Pancreas (tissue), 10 donors: ENCODE measurements around the gene ERGIC3. TPM values are rescaled to one million over a fixed set of nuclear protein-coding genes. Genes with fewer than 3 reads are reported as not detected.

Experiments used
- ATAC-seq, 4 donors: fragments of 200-7000 bp; cut with Tn5 transposase; one replicate each; pipeline versions ENCODE4 v1.8.0 to v1.9.1; 2020; ENCODE audit warnings: mild to moderate bottlenecking in 4 of 4, moderate library complexity in 4 of 4
- DNase-seq, 6 donors: peaks; one replicate each; pipeline ENCODE4 v3.0.0-alpha.2; 2020
- FAIRE-seq: peaks from 2 replicates; lab custom pipeline; 2012; peaks lifted over from hg19 to GRCh38; lab: Jason Lieb, UNC
- H3K27ac ChIP-seq, 4 donors: fragments of 200-600 bp; sonication (generic); 1 replicate in 3 of 4; 2 replicates in 1 of 4; pipeline versions ENCODE4 v1.5.0 to v1.8.0; 2020
- H3K27me3 ChIP-seq, 4 donors: fragments of 200-600 bp; one replicate each; pipeline ENCODE4 v1.8.0; 2021
- H3K36me3 ChIP-seq, 3 donors: fragments of 200-600 bp; sonication (generic) in 1 of 3; one replicate each; pipeline versions ENCODE4 v1.5.0 to v1.8.0; 2020 to 2021
- H3K4me1 ChIP-seq, 3 donors: fragments of 200-600 bp; one replicate each; pipeline ENCODE4 v1.8.0; 2021
- H3K4me3 ChIP-seq, 4 donors: fragments of 200-600 bp; sonication (generic) in 2 of 4; one replicate each; pipeline versions ENCODE4 v1.5.0 to v1.8.0; 2020 to 2021
- H3K9me3 ChIP-seq, 4 donors: fragments of 200-600 bp; one replicate each; pipeline ENCODE4 v1.8.0; 2021
- WGBS, 2 donors: extraction: QIAGEN DNeasy Blood & Tissue Kit; methylation state at CpG; one replicate each; pipeline ENCODE4 v1.1.7; 2013; 5-methylcytosine and 5-hydroxymethylcytosine counted together
- intact Hi-C, 3 donors: fragments of 100-400 bp; cut with DNase I; formaldehyde crosslinking; loops; one replicate each; pipeline versions ENCODE4 v1.11.1 to v1.14.2; 2022
- polyA plus RNA-seq, 2 donors: library from polyadenylated mRNA; stranded (reverse); fragments of 200-250 nt; gene quantifications; one replicate each; pipeline ENCODE4 v1.2.3, GENCODE V29; 2013
- total RNA-seq, 6 donors: library from RNA; stranded (reverse); fragmentation: NEBNext Ultra II Directional in 4 of 6; extraction: Animal tissue kit (Norgen Biotek cat#: 25700) in 4 of 6; gene quantifications; one replicate each; pipeline versions ENCODE4 v1.2.1 to v1.2.4, GENCODE V29; 2021 to 2023
- TF ChIP-seq, protein P1 (sequence below), 4 donors: fragments of 200-600 bp; sonication (generic) in 3 of 4; IDR thresholded peaks; one replicate each; pipeline versions ENCODE4 v1.5.0 to v1.8.0; 2021; ENCODE audit warnings: antibody characterized with exemption in 4 of 4
- donor health status: healthy with polysubstance abuse.
- donor health status: DM: no; HTN: no; CAD: no; lungs with moderate emphysema.
- donor health status: DM: no; HTN: no; CAD: no.
- donor health status: control.
- donor health status: control.
- donor health status: Bipolar disorder and iron deficiency.
- donor health status: DM: yes; HTN: yes; CAD: no.
- donor health status: DM: no; HTN: no; CAD: no.
- donor health status: DM: no; HTN: no; CAD: no.
- donor health status: DM: yes; HTN: yes; CAD: no.

ERGIC3 gene
- total and polyA plus RNA-seq, 8 donors, result 112 to 168 (median 135) TPM

GRCh38 chr20:35568645-35569044, 26.8 kb downstream of the ERGIC3 start:
- ATAC-seq, result peak; percentile 52 to 72 (median 64)
- intact Hi-C loops, result no loop called here
- peak in 1 of 6 donors; percentile 35 for DNase-seq
- WGBS, 2 donors, result 0 to 2% methylated on average over 2 of the region's 2 CpGs
- H3K9me3 ChIP-seq, result no peaks in the 10 kb centered on the region
- H3K36me3 ChIP-seq, result no peaks in the 10 kb centered on the region
- H3K27me3 ChIP-seq, result no peaks in the 10 kb centered on the region
- no peak overlapping the region for H3K4me3 ChIP-seq
- H3K27ac ChIP-seq, result no peak overlapping the region
- FAIRE-seq, result no peak
- TF ChIP-seq, protein P1, sequence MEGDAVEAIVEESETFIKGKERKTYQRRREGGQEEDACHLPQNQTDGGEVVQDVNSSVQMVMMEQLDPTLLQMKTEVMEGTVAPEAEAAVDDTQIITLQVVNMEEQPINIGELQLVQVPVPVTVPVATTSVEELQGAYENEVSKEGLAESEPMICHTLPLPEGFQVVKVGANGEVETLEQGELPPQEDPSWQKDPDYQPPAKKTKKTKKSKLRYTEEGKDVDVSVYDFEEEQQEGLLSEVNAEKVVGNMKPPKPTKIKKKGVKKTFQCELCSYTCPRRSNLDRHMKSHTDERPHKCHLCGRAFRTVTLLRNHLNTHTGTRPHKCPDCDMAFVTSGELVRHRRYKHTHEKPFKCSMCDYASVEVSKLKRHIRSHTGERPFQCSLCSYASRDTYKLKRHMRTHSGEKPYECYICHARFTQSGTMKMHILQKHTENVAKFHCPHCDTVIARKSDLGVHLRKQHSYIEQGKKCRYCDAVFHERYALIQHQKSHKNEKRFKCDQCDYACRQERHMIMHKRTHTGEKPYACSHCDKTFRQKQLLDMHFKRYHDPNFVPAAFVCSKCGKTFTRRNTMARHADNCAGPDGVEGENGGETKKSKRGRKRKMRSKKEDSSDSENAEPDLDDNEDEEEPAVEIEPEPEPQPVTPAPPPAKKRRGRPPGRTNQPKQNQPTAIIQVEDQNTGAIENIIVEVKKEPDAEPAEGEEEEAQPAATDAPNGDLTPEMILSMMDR (IDR thresholded peaks at IDR 0.05), result peak in 1 of 4 donors; percentile 14
- no peaks in the 10 kb centered on the region for H3K4me1 ChIP-seq

GRCh38 chr20:35571555-35571954, 29.7 kb downstream of the ERGIC3 start:
- no peak for DNase-seq
- FAIRE-seq, result no peak
- TF ChIP-seq, protein P1 (IDR thresholded peaks at IDR 0.05), result no peak
- Histone ChIP-seq H3K9me3 (no peaks in the 10 kb centered on the region), H3K27me3 (no peaks in the 10 kb centered on the region), H3K36me3 (no peaks in the 10 kb centered on the region), H3K27ac (no peak overlapping the region), H3K4me1 (no peaks in the 10 kb centered on the region), H3K4me3 (no peak overlapping the region)
- ATAC-seq, result no peak
- intact Hi-C loops, result no loop called here

GRCh38 chr20:35572838-35573237, 31.0 kb downstream of the ERGIC3 start:
- Histone ChIP-seq H3K9me3 (no peaks in the 10 kb centered on the region), H3K36me3 (no peaks in the 10 kb centered on the region), H3K27ac (no peak overlapping the region), H3K4me3 (no peak overlapping the region), H3K27me3 (no peaks in the 10 kb centered on the region), H3K4me1 (no peaks in the 10 kb centered on the region)
- WGBS, 2 donors, result 89 to 92% methylated on average over 4 of the region's 4 CpGs
- intact Hi-C loops, result no loop called here
- TF ChIP-seq, protein P1 (IDR thresholded peaks at IDR 0.05), result no peak
- DNase-seq, result no peak
- ATAC-seq, result no peak
- no peak for FAIRE-seq

DNA sequence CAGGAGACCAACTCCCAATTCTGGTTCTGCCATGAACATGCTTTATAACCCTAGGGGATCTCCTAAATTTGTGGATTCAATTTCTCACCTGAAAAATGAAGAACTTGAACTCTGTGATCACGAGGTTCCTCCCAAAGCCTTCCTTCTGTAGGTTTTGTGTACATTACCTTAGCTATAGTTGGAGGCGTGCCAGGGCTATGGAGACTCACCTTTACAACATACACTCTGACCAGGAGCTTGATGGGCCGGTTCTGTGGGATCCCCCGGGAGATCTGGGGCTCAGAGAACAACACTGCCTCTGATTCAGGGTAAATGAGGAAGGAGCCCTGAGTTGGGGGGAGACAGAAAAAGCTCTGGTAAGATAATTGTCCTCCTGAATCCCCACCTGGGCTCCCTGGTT, 34.1 kb downstream of the ERGIC3 start:
- Histone ChIP-seq H3K27ac (no peak overlapping the region), H3K36me3 (no peaks in the 10 kb centered on the region), H3K4me1 (no peaks in the 10 kb centered on the region), H3K9me3 (no peaks in the 10 kb centered on the region), H3K4me3 (no peak overlapping the region), H3K27me3 (no peaks in the 10 kb centered on the region)
- WGBS, 2 donors, result 29 to 44% methylated on average over 4 of the region's 4 CpGs
- FAIRE-seq (no peak), ATAC-seq (peak in 1 of 4 donors; percentile 29), DNase-seq (no peak)
- intact Hi-C loops, result no loop called here
- TF ChIP-seq, protein P1 (IDR thresholded peaks at IDR 0.05), result no peak

DNA sequence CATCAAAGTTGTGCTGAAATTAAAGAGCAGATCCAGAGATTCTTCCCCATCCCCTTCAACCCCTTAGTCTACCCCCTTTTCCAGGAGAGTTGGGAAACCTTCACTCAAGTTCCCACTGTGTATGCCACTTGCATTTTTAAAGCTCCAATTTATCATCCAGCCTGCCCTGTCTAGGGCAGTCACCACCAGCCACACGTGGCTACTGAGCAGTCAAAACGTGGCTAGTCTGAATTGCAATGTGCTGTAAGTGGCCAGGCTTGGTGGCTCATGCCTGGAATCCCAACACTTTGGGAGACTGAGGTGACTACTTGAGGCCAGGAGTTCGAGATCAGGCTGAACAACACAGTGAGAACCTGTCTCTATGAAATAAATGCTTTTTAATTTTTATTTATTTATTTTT, 34.9 kb downstream of the ERGIC3 start:
- ATAC-seq (no peak), FAIRE-seq (no peak), DNase-seq (no peak)
- no peak overlapping the region for H3K27ac ChIP-seq
- H3K9me3 ChIP-seq, result no peaks in the 10 kb centered on the region
- WGBS, 2 donors, result 39 to 50% methylated on average over 3 of the region's 3 CpGs
- H3K4me3 ChIP-seq, result no peak overlapping the region
- no peaks in the 10 kb centered on the region for H3K27me3 ChIP-seq
- intact Hi-C loops, result no loop called here
- TF ChIP-seq, protein P1 (IDR thresholded peaks at IDR 0.05), result no peak
- H3K4me1 ChIP-seq, result no peaks in the 10 kb centered on the region
- H3K36me3 ChIP-seq, result no peaks in the 10 kb centered on the region
